Tibial artery (tissue), 4 donors: ENCODE results near the gene CLDN16.

Experiments used
- DNase-seq, 2 donors: peaks; one replicate each; pipeline ENCODE4 v3.0.0-alpha.2; 2019
- H3K27ac ChIP-seq, 2 donors: fragments of 200-600 bp; sonication (generic) in 1 of 2; 1 replicate in 1 of 2; 2 replicates in 1 of 2; pipeline ENCODE4 v1.5.1; 2018 to 2019; ENCODE audit warnings: mild to moderate bottlenecking in 1 of 2
- H3K27me3 ChIP-seq, 2 donors: fragments of 200-600 bp; sonication (generic) in 1 of 2; one replicate each; pipeline versions ENCODE4 v1.5.1 to v1.6.0; 2016 to 2019
- H3K36me3 ChIP-seq, 3 donors: fragments of 200-600 bp; sonication (generic) in 2 of 3; one replicate each; pipeline ENCODE4 v1.5.1; 2016 to 2019; ENCODE audit warnings: mild to moderate bottlenecking in 2 of 3
- H3K4me1 ChIP-seq, 4 donors: fragments of 200-600 bp; sonication (generic) in 2 of 4; 1 replicate in 3 of 4; 2 replicates in 1 of 4; pipeline ENCODE4 v1.5.1; 2016 to 2019
- H3K4me3 ChIP-seq, 2 donors: fragments of 200-600 bp; sonication (generic) in 1 of 2; 1 replicate in 1 of 2; 2 replicates in 1 of 2; pipeline ENCODE4 v1.5.1; 2018 to 2019; ENCODE audit warnings: mild to moderate bottlenecking in 2 of 2
- H3K9me3 ChIP-seq, 3 donors: fragments of 200-600 bp; sonication (generic) in 1 of 3; one replicate each; pipeline ENCODE4 v1.5.1; 2016 to 2019
- CTCF ChIP-seq, 2 experiments: fragments of 200-600 bp in 1 of 2; fragments of 450-650 bp in 1 of 2; IDR thresholded peaks; one replicate each; pipeline ENCODE4 v1.5.1; 2017 to 2019; ENCODE audit warnings: antibody characterized with exemption in 2 of 2, mild to moderate bottlenecking in 1 of 2, moderate library complexity in 1 of 2
- intact Hi-C: fragments of 100-400 bp; cut with DNase I; formaldehyde crosslinking; loops from one replicate; pipeline ENCODE4 v1.15.0; 2023; ENCODE audit warnings: low total_unique reads

Gene CLDN16

GRCh38 chr3:190443257-190443656 lies 55.3 kb downstream of the CLDN16 start:
- Histone ChIP-seq H3K36me3 (no peaks in the 10 kb centered on the region), H3K9me3 (no peaks in the 10 kb centered on the region), H3K27me3 (no peaks in the 10 kb centered on the region), H3K4me3 (no peak overlapping the region), H3K27ac (no peak overlapping the region), H3K4me1 (no peaks in the 10 kb centered on the region)
- intact Hi-C loops = no loop called here
- DNase-seq = no peak
- TF ChIP-seq CTCF (IDR thresholded peaks at IDR 0.05) = no peak

GRCh38 chr3:190444006-190444405 lies 56.0 kb downstream of the CLDN16 start:
- no peaks in the 10 kb centered on the region for H3K9me3 ChIP-seq
- no peak for TF ChIP-seq CTCF (IDR thresholded peaks at IDR 0.05)
- no peak overlapping the region for H3K27ac ChIP-seq
- intact Hi-C loops = no loop called here
- H3K27me3 ChIP-seq = no peaks in the 10 kb centered on the region
- no peaks in the 10 kb centered on the region for H3K36me3 ChIP-seq
- no peak overlapping the region for H3K4me3 ChIP-seq
- no peak for DNase-seq
- no peaks in the 10 kb centered on the region for H3K4me1 ChIP-seq

GRCh38 chr3:190444576-190445145 lies 56.7 kb downstream of the CLDN16 start:
- H3K4me3 ChIP-seq = no peak overlapping the region
- DNase-seq = no peak
- TF ChIP-seq CTCF (IDR thresholded peaks at IDR 0.05) = no peak
- intact Hi-C loops = no loop called here
- H3K9me3 ChIP-seq = no peaks in the 10 kb centered on the region
- no peaks in the 10 kb centered on the region for H3K36me3 ChIP-seq
- no peaks in the 10 kb centered on the region for H3K4me1 ChIP-seq
- H3K27ac ChIP-seq = no peak overlapping the region
- no peaks in the 10 kb centered on the region for H3K27me3 ChIP-seq

GRCh38 chr3:190446573-190447279 lies 58.8 kb downstream of the CLDN16 start:
- intact Hi-C loops = no loop called here
- no peak for TF ChIP-seq CTCF (IDR thresholded peaks at IDR 0.05)
- H3K27ac ChIP-seq = no peak overlapping the region

GRCh38 chr3:190448256-190448655 lies 60.3 kb downstream of the CLDN16 start:
- no peak overlapping the region for H3K4me3 ChIP-seq
- no peaks in the 10 kb centered on the region for H3K9me3 ChIP-seq
- H3K36me3 ChIP-seq = no peaks in the 10 kb centered on the region
- DNase-seq = no peak
- no peak overlapping the region for H3K27ac ChIP-seq
- intact Hi-C loops = no loop called here
- no peaks in the 10 kb centered on the region for H3K4me1 ChIP-seq
- H3K27me3 ChIP-seq = no peaks in the 10 kb centered on the region
- no peak for TF ChIP-seq CTCF (IDR thresholded peaks at IDR 0.05)

More at GRCh38 chr3:190446573-190447279, 58.8 kb downstream of the CLDN16 start:
- H3K36me3 ChIP-seq = no peaks in the 10 kb centered on the region
- no peak overlapping the region for H3K4me3 ChIP-seq
- no peak for DNase-seq
- H3K4me1 ChIP-seq = no peaks in the 10 kb centered on the region
- H3K9me3 ChIP-seq = no peaks in the 10 kb centered on the region
- no peaks in the 10 kb centered on the region for H3K27me3 ChIP-seq
